OCI-M2 (cell line): Measurements from ENCODE around the gene AKT1S1.
A peak's percentile ranks its signal among the peaks of the same experiment; 100 is the strongest.

Source experiments
- DNase-seq: peaks from one replicate; lab custom pipeline; 2025; ENCODE audit not compliant: unreplicated experiment; lab: John Stamatoyannopoulos, UW

AKT1S1 gene

GRCh38 chr19:49883094-49883493 lies 5.9 kb upstream of the AKT1S1 start:
- DNase-seq, result no peak

GRCh38 chr19:49882643-49883042 lies 5.5 kb upstream of the AKT1S1 start:
- no peak for DNase-seq

- DNase-seq, result no peak
Measured at GRCh38 chr19:49881672-49882394, 4.7 kb upstream of the AKT1S1 start.

- no peak for DNase-seq
Measured at GRCh38 chr19:49881186-49881585, 4.0 kb upstream of the AKT1S1 start.

GRCh38 chr19:49880162-49880869 lies 3.2 kb upstream of the AKT1S1 start:
- no peak for DNase-seq

- DNase-seq, result no peak
Measured at GRCh38 chr19:49879243-49879963, 2.2 kb upstream of the AKT1S1 start.

GRCh38 chr19:49878744-49879070 lies 1.6 kb upstream of the AKT1S1 start:
- no peak for DNase-seq

- DNase-seq, result peak; percentile 93
Measured at GRCh38 chr19:49877879-49878743, 956 bp upstream of the AKT1S1 start.

- peak; percentile 98 for DNase-seq
Measured at GRCh38 chr19:49876422-49877019, 634 bp downstream of the AKT1S1 start.

- DNase-seq, result peak; percentile 11
Measured at GRCh38 chr19:49875857-49876421, 1.2 kb downstream of the AKT1S1 start.

GRCh38 chr19:49875177-49875576 lies 2.0 kb downstream of the AKT1S1 start:
- DNase-seq, result no peak

GRCh38 chr19:49874503-49875157 lies 2.5 kb downstream of the AKT1S1 start:
- no peak for DNase-seq

GRCh38 chr19:49873834-49874233 lies 3.3 kb downstream of the AKT1S1 start:
- no peak for DNase-seq

GRCh38 chr19:49873129-49873521 lies 4.0 kb downstream of the AKT1S1 start:
- no peak for DNase-seq

GRCh38 chr19:49872245-49873128 lies 4.7 kb downstream of the AKT1S1 start:
- DNase-seq, result no peak

- no peak for DNase-seq
Measured at GRCh38 chr19:49871349-49871985, 5.7 kb downstream of the AKT1S1 start.

- no peak for DNase-seq
Measured at GRCh38 chr19:49870309-49870901, 6.8 kb downstream of the AKT1S1 start.
